Measurements from ENCODE around the gene ME1.

Gene ME1

DNA sequence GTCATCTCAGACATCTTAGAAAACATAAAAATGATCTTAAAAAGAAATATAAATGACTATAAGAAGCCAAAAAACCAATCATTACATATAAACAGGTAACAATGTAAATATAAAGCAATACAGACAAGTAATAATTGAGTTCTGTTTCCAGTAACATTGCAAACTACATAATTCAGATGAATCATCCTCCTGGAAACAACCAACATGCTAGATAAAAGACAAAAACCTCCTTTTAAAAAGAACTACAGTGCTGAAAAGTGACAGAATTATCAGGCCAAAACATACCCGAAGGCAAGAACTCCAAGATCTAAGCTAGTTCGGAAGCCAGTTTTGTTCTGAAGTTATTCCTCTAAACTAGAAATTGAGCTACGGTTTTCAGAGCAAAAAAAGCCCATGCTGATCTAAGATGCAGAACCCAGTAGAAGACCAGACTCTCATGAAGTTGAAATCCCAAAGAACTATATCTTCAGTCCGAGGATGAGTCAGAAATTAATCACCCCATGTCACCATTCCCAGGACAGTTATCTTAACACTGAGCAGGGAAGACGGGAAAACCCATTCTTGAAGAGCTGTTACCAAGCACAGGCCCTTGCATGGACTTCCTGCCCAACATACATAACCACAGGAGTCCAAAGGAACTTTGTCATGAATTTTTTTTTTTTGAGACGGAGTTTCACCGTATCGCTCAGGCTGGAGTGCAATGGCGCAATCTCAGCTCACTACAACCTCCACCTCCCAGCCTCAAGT lies 247.6 kb downstream of the ME1 start:
- DNase-seq (ENCODE audit: low spot score), result no peak
- Histone ChIP-seq H3K18ac (ENCODE audit: low read length) (no peak overlapping the region), H3K14ac (ENCODE audit: low read length) (no peak overlapping the region), H2AK5ac (ENCODE audit: low read depth, low read length) (no peak overlapping the region), H3K79me1 (ENCODE audit: low read depth, low read length) (peaks cover 1% of the 10 kb centered on the region), H3K9ac (ENCODE audit: low read depth, low read length, poor library complexity) (no peak overlapping the region), H3K27ac (replicated peaks; ENCODE audit: low read length) (no peak overlapping the region), H3K4ac (ENCODE audit: low read length) (no peak overlapping the region), H2BK5ac (ENCODE audit: low read length) (no peak overlapping the region), H3K4me3 (ENCODE audit: low read length in 2 of 2) (no peak overlapping the region), H3K27me3 (ENCODE audit: control insufficient read depth in 3 of 3, insufficient read depth in 3 of 3, low read depth in 1 of 3, low read length in 3 of 3) (no peaks in the 10 kb centered on the region), H2BK12ac (ENCODE audit: low read length) (no peak overlapping the region), H3K36me3 (replicated peaks in 1 of 2; ENCODE audit: control insufficient read depth in 2 of 2, insufficient read depth in 2 of 2, low read length in 2 of 2) (peaks cover 16 to 95% of the 10 kb centered on the region in 2 donors), H3K4me2 (ENCODE audit: insufficient read depth, low read length, poor library complexity, severe bottlenecking) (no peak overlapping the region), H2BK15ac (ENCODE audit: low read length) (no peak overlapping the region), H4K91ac (ENCODE audit: low read depth, low read length, poor library complexity) (no peak overlapping the region), H4K8ac (ENCODE audit: low read depth, low read length) (no peak overlapping the region), H3K4me1 (ENCODE audit: control insufficient read depth in 2 of 2, insufficient read depth in 1 of 2, low read depth in 1 of 2, low read length in 2 of 2) (no peaks in the 10 kb centered on the region), H3K9me3 (replicated peaks in 1 of 2; ENCODE audit: control insufficient read depth in 2 of 2, insufficient read depth in 1 of 2, low read depth in 1 of 2, low read length in 2 of 2) (no peaks in the 10 kb centered on the region), H2AFZ (ENCODE audit: low read length) (no peak overlapping the region), H3K23ac (ENCODE audit: low read depth, low read length, poor library complexity) (no peak overlapping the region), H2BK120ac (ENCODE audit: low read depth, low read length) (no peak overlapping the region)
- WGBS, 2 donors (ENCODE audit: extremely low coverage in 2 of 2, insufficient read length in 2 of 2, insufficient replicate concordance in 1 of 2), result no CpG with 5 or more reads among the region's 9 CpGs

- no peak overlapping the region for H3K23ac ChIP-seq (ENCODE audit: low read depth, low read length, poor library complexity)
Observed at GRCh38 chr6:83182114-83182513, 248.7 kb downstream of the ME1 start.

GRCh38 chr6:83180426-83180950 lies 250.4 kb downstream of the ME1 start:
- Histone ChIP-seq H3K36me3 (replicated peaks in 1 of 2; ENCODE audit: control insufficient read depth in 2 of 2, insufficient read depth in 2 of 2, low read length in 2 of 2) (peaks cover 16 to 96% of the 10 kb centered on the region in 2 donors), H3K79me1 (ENCODE audit: low read depth, low read length) (peaks cover 1% of the 10 kb centered on the region)

More at GRCh38 chr6:83182114-83182513, 248.7 kb downstream of the ME1 start:
- Histone ChIP-seq H3K9ac (ENCODE audit: low read depth, low read length, poor library complexity) (no peak overlapping the region), H2AK5ac (ENCODE audit: low read depth, low read length) (no peak overlapping the region), H3K4me2 (ENCODE audit: insufficient read depth, low read length, poor library complexity, severe bottlenecking) (no peak overlapping the region), H3K4me3 (ENCODE audit: low read length in 2 of 2) (no peak overlapping the region), H3K4ac (ENCODE audit: low read length) (no peak overlapping the region), H2BK120ac (ENCODE audit: low read depth, low read length) (no peak overlapping the region), H3K4me1 (ENCODE audit: control insufficient read depth in 2 of 2, insufficient read depth in 1 of 2, low read depth in 1 of 2, low read length in 2 of 2) (no peaks in the 10 kb centered on the region), H3K79me1 (ENCODE audit: low read depth, low read length) (peaks cover 1% of the 10 kb centered on the region), H3K9me3 (replicated peaks in 1 of 2; ENCODE audit: control insufficient read depth in 2 of 2, insufficient read depth in 1 of 2, low read depth in 1 of 2, low read length in 2 of 2) (no peaks in the 10 kb centered on the region), H2BK15ac (ENCODE audit: low read length) (no peak overlapping the region), H3K36me3 (replicated peaks in 1 of 2; ENCODE audit: control insufficient read depth in 2 of 2, insufficient read depth in 2 of 2, low read length in 2 of 2) (peaks cover 17 to 96% of the 10 kb centered on the region in 2 donors), H4K8ac (ENCODE audit: low read depth, low read length) (no peak overlapping the region), H2BK5ac (ENCODE audit: low read length) (no peak overlapping the region), H2BK12ac (ENCODE audit: low read length) (no peak overlapping the region), H3K14ac (ENCODE audit: low read length) (no peak overlapping the region), H2AFZ (ENCODE audit: low read length) (no peak overlapping the region), H4K91ac (ENCODE audit: low read depth, low read length, poor library complexity) (no peak overlapping the region), H3K27me3 (ENCODE audit: control insufficient read depth in 3 of 3, insufficient read depth in 3 of 3, low read depth in 1 of 3, low read length in 3 of 3) (no peaks in the 10 kb centered on the region), H3K18ac (ENCODE audit: low read length) (no peak overlapping the region), H3K27ac (replicated peaks; ENCODE audit: low read length) (no peak overlapping the region)
- no peak for DNase-seq (ENCODE audit: low spot score)
- no CpG with 5 or more reads among the region's 1 CpG for WGBS, 2 donors (ENCODE audit: extremely low coverage in 2 of 2, insufficient read length in 2 of 2, insufficient replicate concordance in 1 of 2)

DNA sequence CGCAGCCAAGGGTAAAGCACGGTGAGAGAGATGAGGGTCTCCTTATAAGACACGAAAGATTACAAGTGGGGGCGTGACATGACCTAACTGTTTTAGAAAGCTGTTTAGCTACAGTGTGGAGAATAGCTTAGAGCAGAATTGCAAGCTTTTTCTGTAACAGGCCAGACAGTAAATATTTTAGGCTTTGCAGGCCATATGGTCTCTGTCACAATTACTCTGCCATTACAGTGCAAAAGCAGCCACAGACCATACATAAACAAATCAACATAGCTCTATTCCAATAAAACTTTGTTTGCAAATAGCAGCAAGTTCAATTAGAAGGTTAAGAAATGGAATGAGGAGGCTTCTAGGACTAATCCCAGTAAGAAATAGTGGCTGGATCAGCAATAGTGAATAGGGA lies 254.6 kb downstream of the ME1 start:
- Histone ChIP-seq H2BK120ac (ENCODE audit: low read depth, low read length) (no peak overlapping the region), H3K4me3 (ENCODE audit: low read length in 2 of 2) (no peak overlapping the region), H3K18ac (ENCODE audit: low read length) (no peak overlapping the region), H3K27ac (replicated peaks; ENCODE audit: low read length) (no peak overlapping the region), H2BK15ac (ENCODE audit: low read length) (no peak overlapping the region), H3K36me3 (replicated peaks in 1 of 2; ENCODE audit: control insufficient read depth in 2 of 2, insufficient read depth in 2 of 2, low read length in 2 of 2) (peaks cover 13 to 95% of the 10 kb centered on the region in 2 donors), H3K9ac (ENCODE audit: low read depth, low read length, poor library complexity) (no peak overlapping the region), H3K27me3 (ENCODE audit: control insufficient read depth in 3 of 3, insufficient read depth in 3 of 3, low read depth in 1 of 3, low read length in 3 of 3) (no peaks in the 10 kb centered on the region), H3K4me1 (ENCODE audit: control insufficient read depth in 2 of 2, insufficient read depth in 1 of 2, low read depth in 1 of 2, low read length in 2 of 2) (no peaks in the 10 kb centered on the region), H2BK12ac (ENCODE audit: low read length) (no peak overlapping the region), H3K79me1 (ENCODE audit: low read depth, low read length) (peaks cover 2% of the 10 kb centered on the region), H4K91ac (ENCODE audit: low read depth, low read length, poor library complexity) (no peak overlapping the region), H3K4me2 (ENCODE audit: insufficient read depth, low read length, poor library complexity, severe bottlenecking) (no peak overlapping the region), H3K23ac (ENCODE audit: low read depth, low read length, poor library complexity) (no peak overlapping the region), H2AK5ac (ENCODE audit: low read depth, low read length) (no peak overlapping the region), H3K4ac (ENCODE audit: low read length) (no peak overlapping the region), H4K8ac (ENCODE audit: low read depth, low read length) (no peak overlapping the region), H2AFZ (ENCODE audit: low read length) (no peak overlapping the region), H3K14ac (ENCODE audit: low read length) (no peak overlapping the region), H2BK5ac (ENCODE audit: low read length) (no peak overlapping the region), H3K9me3 (replicated peaks in 1 of 2; ENCODE audit: control insufficient read depth in 2 of 2, insufficient read depth in 1 of 2, low read depth in 1 of 2, low read length in 2 of 2) (no peaks in the 10 kb centered on the region)
- DNase-seq (ENCODE audit: low spot score), result no peak
- no CpG with 5 or more reads among the region's 4 CpGs for WGBS, 2 donors (ENCODE audit: extremely low coverage in 2 of 2, insufficient read length in 2 of 2, insufficient replicate concordance in 1 of 2)

More at GRCh38 chr6:83180426-83180950, 250.4 kb downstream of the ME1 start:
- Histone ChIP-seq H3K4ac (ENCODE audit: low read length) (no peak overlapping the region), H2BK120ac (ENCODE audit: low read depth, low read length) (no peak overlapping the region), H3K18ac (ENCODE audit: low read length) (no peak overlapping the region), H3K23ac (ENCODE audit: low read depth, low read length, poor library complexity) (no peak overlapping the region), H2BK12ac (ENCODE audit: low read length) (no peak overlapping the region), H4K91ac (ENCODE audit: low read depth, low read length, poor library complexity) (no peak overlapping the region), H2BK5ac (ENCODE audit: low read length) (no peak overlapping the region), H3K9ac (ENCODE audit: low read depth, low read length, poor library complexity) (no peak overlapping the region), H3K4me2 (ENCODE audit: insufficient read depth, low read length, poor library complexity, severe bottlenecking) (no peak overlapping the region), H3K4me3 (ENCODE audit: low read length in 2 of 2) (no peak overlapping the region), H3K27me3 (ENCODE audit: control insufficient read depth in 3 of 3, insufficient read depth in 3 of 3, low read depth in 1 of 3, low read length in 3 of 3) (no peaks in the 10 kb centered on the region), H2AFZ (ENCODE audit: low read length) (no peak overlapping the region), H3K27ac (replicated peaks; ENCODE audit: low read length) (no peak overlapping the region), H2AK5ac (ENCODE audit: low read depth, low read length) (no peak overlapping the region), H3K4me1 (ENCODE audit: control insufficient read depth in 2 of 2, insufficient read depth in 1 of 2, low read depth in 1 of 2, low read length in 2 of 2) (no peaks in the 10 kb centered on the region), H4K8ac (ENCODE audit: low read depth, low read length) (no peak overlapping the region), H2BK15ac (ENCODE audit: low read length) (no peak overlapping the region), H3K14ac (ENCODE audit: low read length) (no peak overlapping the region), H3K9me3 (replicated peaks in 1 of 2; ENCODE audit: control insufficient read depth in 2 of 2, insufficient read depth in 1 of 2, low read depth in 1 of 2, low read length in 2 of 2) (no peaks in the 10 kb centered on the region)
- no peak for DNase-seq (ENCODE audit: low spot score)

All from neuronal stem cell (in vitro differentiated cells).